ENCODE measurements around the gene TULP3.

The TULP3 gene

DNA sequence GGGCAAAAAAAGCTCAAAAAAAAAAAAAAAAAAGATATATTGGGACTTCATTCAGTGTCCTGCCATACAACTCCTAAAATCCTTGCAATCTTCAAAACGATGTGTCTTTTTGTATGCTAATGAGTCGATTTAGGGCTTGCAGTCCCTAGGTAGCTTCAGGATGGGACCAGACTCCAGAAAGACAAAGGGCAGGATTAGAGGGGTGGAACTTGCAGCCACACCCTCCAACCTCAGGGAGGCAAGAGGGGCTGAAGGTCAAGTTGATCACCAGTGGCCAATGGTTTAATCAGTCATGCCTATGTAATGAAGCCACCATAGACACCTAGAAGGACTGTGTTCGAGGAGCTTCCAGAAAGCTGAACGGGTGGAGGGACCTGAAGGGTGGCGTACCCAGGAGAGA, 97.8 kb downstream of the TULP3 start:
- TF ChIP-seq, protein P1, sequence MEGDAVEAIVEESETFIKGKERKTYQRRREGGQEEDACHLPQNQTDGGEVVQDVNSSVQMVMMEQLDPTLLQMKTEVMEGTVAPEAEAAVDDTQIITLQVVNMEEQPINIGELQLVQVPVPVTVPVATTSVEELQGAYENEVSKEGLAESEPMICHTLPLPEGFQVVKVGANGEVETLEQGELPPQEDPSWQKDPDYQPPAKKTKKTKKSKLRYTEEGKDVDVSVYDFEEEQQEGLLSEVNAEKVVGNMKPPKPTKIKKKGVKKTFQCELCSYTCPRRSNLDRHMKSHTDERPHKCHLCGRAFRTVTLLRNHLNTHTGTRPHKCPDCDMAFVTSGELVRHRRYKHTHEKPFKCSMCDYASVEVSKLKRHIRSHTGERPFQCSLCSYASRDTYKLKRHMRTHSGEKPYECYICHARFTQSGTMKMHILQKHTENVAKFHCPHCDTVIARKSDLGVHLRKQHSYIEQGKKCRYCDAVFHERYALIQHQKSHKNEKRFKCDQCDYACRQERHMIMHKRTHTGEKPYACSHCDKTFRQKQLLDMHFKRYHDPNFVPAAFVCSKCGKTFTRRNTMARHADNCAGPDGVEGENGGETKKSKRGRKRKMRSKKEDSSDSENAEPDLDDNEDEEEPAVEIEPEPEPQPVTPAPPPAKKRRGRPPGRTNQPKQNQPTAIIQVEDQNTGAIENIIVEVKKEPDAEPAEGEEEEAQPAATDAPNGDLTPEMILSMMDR (conservative IDR thresholded peaks at IDR 0.05; ENCODE audit: low read depth, low read length), result no peak
- no peak overlapping the region for H3K4me3 ChIP-seq (ENCODE audit: low read depth, low read length)
- DNase-seq (ENCODE audit: low read depth), result no peak
